ENCODE measurements around the gene MRPS6. TPM values are rescaled to one million over a fixed set of nuclear protein-coding genes. Genes with fewer than 3 reads are reported as not detected.

The MRPS6 gene
- total RNA-seq, 1 donor: 19.2 TPM

GRCh38 chr21:34115160-34115559, 41.8 kb downstream of the MRPS6 start:
- H4K20me1 ChIP-seq (ENCODE audit: insufficient read depth, low read length): peaks cover 12% of the 10 kb centered on the region

GRCh38 chr21:34116569-34116968, 43.2 kb downstream of the MRPS6 start:
- H4K20me1 ChIP-seq (ENCODE audit: insufficient read depth, low read length): peaks cover 12% of the 10 kb centered on the region
- no peaks in the 10 kb centered on the region for H3K27me3 ChIP-seq (ENCODE audit: insufficient read depth, low read length)
- H3K4me3 ChIP-seq (ENCODE audit: insufficient read depth, low read length): no peak overlapping the region
- H3K36me3 ChIP-seq (ENCODE audit: insufficient read depth, low read length): no peaks in the 10 kb centered on the region
- H3K9me3 ChIP-seq (ENCODE audit: low read depth, low read length): no peaks in the 10 kb centered on the region
- no peak overlapping the region for H3K27ac ChIP-seq (ENCODE audit: low read depth, low read length)
- TF ChIP-seq CTCF (IDR thresholded peaks at IDR 0.05; ENCODE audit: extremely low read depth, low read depth, low read length): no peak
- H3K4me1 ChIP-seq (ENCODE audit: insufficient read depth, low read length): peaks cover 5% of the 10 kb centered on the region
- H3K79me2 ChIP-seq (ENCODE audit: insufficient read depth, low read length): peaks cover 68% of the 10 kb centered on the region
- DNase-seq (ENCODE audit: insufficient read length, low spot score, missing footprints): no peak
- no peak overlapping the region for H3K4me2 ChIP-seq (ENCODE audit: insufficient read depth, low read length)
- no peak overlapping the region for H2AFZ ChIP-seq (ENCODE audit: low read length)

More at GRCh38 chr21:34115160-34115559, 41.8 kb downstream of the MRPS6 start:
- TF ChIP-seq CTCF (IDR thresholded peaks at IDR 0.05; ENCODE audit: extremely low read depth, low read depth, low read length): no peak
- H3K4me3 ChIP-seq (ENCODE audit: insufficient read depth, low read length): no peak overlapping the region
- DNase-seq (ENCODE audit: insufficient read length, low spot score, missing footprints): no peak
- H3K4me1 ChIP-seq (ENCODE audit: insufficient read depth, low read length): peaks cover 5% of the 10 kb centered on the region
- H2AFZ ChIP-seq (ENCODE audit: low read length): no peak overlapping the region
- H3K27me3 ChIP-seq (ENCODE audit: insufficient read depth, low read length): no peaks in the 10 kb centered on the region
- no peak overlapping the region for H3K4me2 ChIP-seq (ENCODE audit: insufficient read depth, low read length)
- no peak overlapping the region for H3K27ac ChIP-seq (ENCODE audit: low read depth, low read length)
- H3K79me2 ChIP-seq (ENCODE audit: insufficient read depth, low read length): peaks cover 71% of the 10 kb centered on the region
- H3K36me3 ChIP-seq (ENCODE audit: insufficient read depth, low read length): no peaks in the 10 kb centered on the region
- no peaks in the 10 kb centered on the region for H3K9me3 ChIP-seq (ENCODE audit: low read depth, low read length)

- Histone ChIP-seq H3K36me3 (ENCODE audit: insufficient read depth, low read length) (peaks cover 6% of the 10 kb centered on the region), H3K27ac (ENCODE audit: low read depth, low read length) (no peak overlapping the region), H3K79me2 (ENCODE audit: insufficient read depth, low read length) (peaks cover 71% of the 10 kb centered on the region), H3K4me1 (ENCODE audit: insufficient read depth, low read length) (no peaks in the 10 kb centered on the region), H3K9me3 (ENCODE audit: low read depth, low read length) (no peaks in the 10 kb centered on the region), H3K4me2 (ENCODE audit: insufficient read depth, low read length) (no peak overlapping the region), H4K20me1 (ENCODE audit: insufficient read depth, low read length) (peaks cover 6% of the 10 kb centered on the region), H2AFZ (ENCODE audit: low read length) (no peak overlapping the region), H3K27me3 (ENCODE audit: insufficient read depth, low read length) (no peaks in the 10 kb centered on the region), H3K4me3 (ENCODE audit: insufficient read depth, low read length) (no peak overlapping the region)
- DNase-seq (ENCODE audit: insufficient read length, low spot score, missing footprints): no peak
- no peak for TF ChIP-seq CTCF (IDR thresholded peaks at IDR 0.05; ENCODE audit: extremely low read depth, low read depth, low read length)
Measured at GRCh38 chr21:34120867-34121266, 47.5 kb downstream of the MRPS6 start.

- DNase-seq (ENCODE audit: insufficient read length, low spot score, missing footprints): no peak
- Histone ChIP-seq H3K36me3 (ENCODE audit: insufficient read depth, low read length) (peaks cover 6% of the 10 kb centered on the region), H3K4me2 (ENCODE audit: insufficient read depth, low read length) (no peak overlapping the region), H3K27ac (ENCODE audit: low read depth, low read length) (no peak overlapping the region), H2AFZ (ENCODE audit: low read length) (no peak overlapping the region), H3K79me2 (ENCODE audit: insufficient read depth, low read length) (peaks cover 76% of the 10 kb centered on the region), H3K4me1 (ENCODE audit: insufficient read depth, low read length) (no peaks in the 10 kb centered on the region), H3K9me3 (ENCODE audit: low read depth, low read length) (no peaks in the 10 kb centered on the region), H3K4me3 (ENCODE audit: insufficient read depth, low read length) (no peak overlapping the region), H4K20me1 (ENCODE audit: insufficient read depth, low read length) (peaks cover 9% of the 10 kb centered on the region), H3K27me3 (ENCODE audit: insufficient read depth, low read length) (no peaks in the 10 kb centered on the region)
- TF ChIP-seq CTCF (IDR thresholded peaks at IDR 0.05; ENCODE audit: extremely low read depth, low read depth, low read length): no peak
Measured at GRCh38 chr21:34122047-34122446, 48.7 kb downstream of the MRPS6 start.
